K562 (cell line): ENCODE measurements around the gene ACOT9. TPM values are rescaled to one million over a fixed set of nuclear protein-coding genes. Genes with fewer than 3 reads are reported as not detected.

Experiments used
- ATF7 ChIP-seq: fragments of 450-650 bp; IDR thresholded peaks from 2 replicates; pipeline ENCODE4 v1.7.1; 2014; ENCODE audit warnings: mild to moderate bottlenecking, moderate library complexity
- EGR1 ChIP-seq: fragments of 450-650 bp; conservative IDR thresholded peaks from 2 replicates; pipeline ENCODE4 v1.6.1; 2017; ENCODE audit warnings: mild to moderate bottlenecking
- ESRRA ChIP-seq: fragments of 450-650 bp; IDR thresholded peaks from 2 replicates; pipeline ENCODE4 v1.6.1; 2014; ENCODE audit warnings: low read depth, mild to moderate bottlenecking, moderate library complexity, borderline replicate concordance
- ETV5 ChIP-seq: sonication (generic); formaldehyde crosslinking; IDR thresholded peaks from 2 replicates; pipeline ENCODE4 v1.4.0; 2020; ENCODE audit warnings: low read depth, mild to moderate bottlenecking, missing genetic modification reagents
- MBD2 ChIP-seq: sonication (generic); IDR thresholded peaks from 2 replicates; pipeline ENCODE4 v1.6.1; 2016; ENCODE audit warnings: low read depth, borderline replicate concordance
- PRPF4 ChIP-seq: fragments of 200-400 bp; formaldehyde crosslinking; IDR thresholded peaks from one replicate; pipeline ENCODE4 v1.6.1; 2017; ENCODE audit warnings: low read length, low read depth, mild to moderate bottlenecking; ENCODE audit not compliant: insufficient read depth, poor library complexity, severe bottlenecking
- SUPT5H ChIP-seq: fragments of 450-650 bp; IDR thresholded peaks from 2 replicates; pipeline ENCODE4 v1.6.1; 2016
- TOE1 ChIP-seq, 2 experiments: fragments of 450-650 bp in 1 of 2; sonication (generic) in 1 of 2; formaldehyde crosslinking in 1 of 2; IDR thresholded peaks; 2 replicates each; pipeline versions ENCODE4 v1.7.1 to v1.8.0; 2016 to 2022; ENCODE audit warnings: borderline replicate concordance in 2 of 2, mild to moderate bottlenecking in 2 of 2, antibody characterized with exemption in 1 of 2, inconsistent platforms in 1 of 2, low read depth in 1 of 2, missing genetic modification reagents in 1 of 2, moderate library complexity in 1 of 2
- polyA plus RNA-seq, 8 experiments: library from polyadenylated mRNA; depleted of rRNA in 4 of 8; stranded (reverse) in 5 of 8; unstranded in 3 of 8; fragments of >200 nt; fragmentation: Nextera tagmentation in 2 of 8; fragmentation: Illumina TruSeq in 1 of 8; extraction: Ambion mirVana in 2 of 8; extraction: Trizol in 1 of 8; gene quantifications; 2 replicates each; pipeline versions ENCODE4 v1.2.1 to v1.2.3, GENCODE V29; 2011 to 2014; ENCODE audit warnings: inconsistent platforms in 1 of 8, missing spikeins in 1 of 8
- total RNA-seq, 7 experiments: library from RNA; depleted of rRNA in 6 of 7; stranded (reverse); fragments of >200 nt in 6 of 7; fragmentation: Illumina TruSeq in 2 of 7; extraction: Trizol in 2 of 7; gene quantifications; 2 replicates each; pipeline versions ENCODE4 v1.2.1 to v1.2.3, GENCODE V29; 2011 to 2021; ENCODE audit warnings: low replicate concordance in 1 of 7
- TF ChIP-seq, protein P1 (sequence below), 2 experiments: fragments of 450-650 bp in 1 of 2; IDR thresholded peaks; 2 replicates each; pipeline ENCODE4 v1.6.1; 2011 to 2017; ENCODE audit warnings: low read depth in 2 of 2, antibody characterized with exemption in 1 of 2, borderline replicate concordance in 1 of 2, low read length in 1 of 2, mild to moderate bottlenecking in 1 of 2, mixed read lengths in 1 of 2; ENCODE audit not compliant: control insufficient read depth in 1 of 2
- TF ChIP-seq, protein P2 (sequence below), 2 experiments: fragments of 450-650 bp in 1 of 2; sonication (generic) in 1 of 2; formaldehyde crosslinking in 1 of 2; IDR thresholded peaks; 2 replicates each; pipeline versions ENCODE4 v1.7.1 to v1.9.0; 2016 to 2022; ENCODE audit warnings: inconsistent platforms in 1 of 2, mild to moderate bottlenecking in 1 of 2, missing genetic modification reagents in 1 of 2
- TF ChIP-seq, protein P3 (sequence below): conservative IDR thresholded peaks from 2 replicates; pipeline ENCODE4 v1.6.1; 2011; ENCODE audit warnings: low read depth, mild to moderate bottlenecking, low read length; ENCODE audit not compliant: control insufficient read depth

The ACOT9 gene
- total and polyA plus RNA-seq, 9 of the 15 experiments (the other 6 are each of a cell fraction or from before 2014, with no cell fraction given), result 31.2 to 80.9 (median 45.3) TPM

DNA sequence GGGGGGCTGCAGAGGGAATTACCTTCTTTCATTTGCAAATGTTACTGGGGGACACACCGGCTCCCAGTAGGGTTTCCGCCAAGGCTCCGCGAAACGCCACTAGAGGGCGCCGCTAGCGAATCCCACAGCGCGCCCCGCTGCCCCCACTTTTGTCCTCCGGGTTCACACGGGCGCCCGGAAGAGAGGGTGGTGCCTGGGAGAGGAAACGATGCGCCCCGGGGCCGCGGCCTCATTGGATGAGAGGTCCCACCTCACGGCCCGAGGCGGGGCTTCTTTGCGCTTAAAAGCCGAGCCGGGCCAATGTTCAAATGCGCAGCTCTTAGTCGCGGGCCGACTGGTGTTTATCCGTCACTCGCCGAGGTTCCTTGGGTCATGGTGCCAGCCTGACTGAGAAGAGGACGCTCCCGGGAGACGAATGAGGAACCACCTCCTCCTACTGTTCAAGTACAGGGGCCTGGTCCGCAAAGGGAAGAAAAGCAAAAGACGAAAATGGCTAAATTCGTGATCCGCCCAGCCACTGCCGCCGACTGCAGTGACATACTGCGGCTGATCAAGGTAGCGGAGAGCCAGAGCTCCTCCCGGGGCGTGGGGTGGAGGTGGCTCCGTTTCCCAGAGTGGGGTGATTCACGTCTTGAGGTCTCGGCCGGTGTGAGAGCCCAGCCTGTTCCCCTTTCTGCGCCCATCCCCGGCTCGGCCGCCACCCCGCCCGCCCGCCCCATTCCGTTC is 40.0 kb upstream of the ACOT9 start, which contains the start of gene SAT1 (continued):
- TF ChIP-seq ESRRA (peak; percentile 64; the same call in 1 of the 2 replicates), EGR1 (peak; percentile 5; the same call in 1 of the 2 replicates), ETV5 (0 out of 2 replicates have a peak, but pooled peaks have one; percentile 30), PRPF4 (peak; percentile 58), MBD2 (peak; percentile 85), ATF7 (peak; percentile 80), TOE1 (IDR thresholded peaks at IDR 0.05; ENCODE audit: borderline replicate concordance) (peak; percentile 14; the same call in 1 of the 2 replicates), TOE1 (CRISPR knock-in tag; IDR thresholded peaks at IDR 0.05; ENCODE audit: borderline replicate concordance, low read depth) (no peak), SUPT5H (peak; percentile 99)
- TF ChIP-seq, protein P1, sequence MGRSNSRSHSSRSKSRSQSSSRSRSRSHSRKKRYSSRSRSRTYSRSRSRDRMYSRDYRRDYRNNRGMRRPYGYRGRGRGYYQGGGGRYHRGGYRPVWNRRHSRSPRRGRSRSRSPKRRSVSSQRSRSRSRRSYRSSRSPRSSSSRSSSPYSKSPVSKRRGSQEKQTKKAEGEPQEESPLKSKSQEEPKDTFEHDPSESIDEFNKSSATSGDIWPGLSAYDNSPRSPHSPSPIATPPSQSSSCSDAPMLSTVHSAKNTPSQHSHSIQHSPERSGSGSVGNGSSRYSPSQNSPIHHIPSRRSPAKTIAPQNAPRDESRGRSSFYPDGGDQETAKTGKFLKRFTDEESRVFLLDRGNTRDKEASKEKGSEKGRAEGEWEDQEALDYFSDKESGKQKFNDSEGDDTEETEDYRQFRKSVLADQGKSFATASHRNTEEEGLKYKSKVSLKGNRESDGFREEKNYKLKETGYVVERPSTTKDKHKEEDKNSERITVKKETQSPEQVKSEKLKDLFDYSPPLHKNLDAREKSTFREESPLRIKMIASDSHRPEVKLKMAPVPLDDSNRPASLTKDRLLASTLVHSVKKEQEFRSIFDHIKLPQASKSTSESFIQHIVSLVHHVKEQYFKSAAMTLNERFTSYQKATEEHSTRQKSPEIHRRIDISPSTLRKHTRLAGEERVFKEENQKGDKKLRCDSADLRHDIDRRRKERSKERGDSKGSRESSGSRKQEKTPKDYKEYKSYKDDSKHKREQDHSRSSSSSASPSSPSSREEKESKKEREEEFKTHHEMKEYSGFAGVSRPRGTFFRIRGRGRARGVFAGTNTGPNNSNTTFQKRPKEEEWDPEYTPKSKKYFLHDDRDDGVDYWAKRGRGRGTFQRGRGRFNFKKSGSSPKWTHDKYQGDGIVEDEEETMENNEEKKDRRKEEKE (IDR thresholded peaks at IDR 0.05; ENCODE audit: borderline replicate concordance in 1 of 2, control insufficient read depth in 1 of 2, low read depth in 2 of 2, low read length in 1 of 2), result 0 out of 4 replicates have a peak, but pooled peaks of 1 of the 2 experiments have one; percentile 0
- TF ChIP-seq, protein P2, sequence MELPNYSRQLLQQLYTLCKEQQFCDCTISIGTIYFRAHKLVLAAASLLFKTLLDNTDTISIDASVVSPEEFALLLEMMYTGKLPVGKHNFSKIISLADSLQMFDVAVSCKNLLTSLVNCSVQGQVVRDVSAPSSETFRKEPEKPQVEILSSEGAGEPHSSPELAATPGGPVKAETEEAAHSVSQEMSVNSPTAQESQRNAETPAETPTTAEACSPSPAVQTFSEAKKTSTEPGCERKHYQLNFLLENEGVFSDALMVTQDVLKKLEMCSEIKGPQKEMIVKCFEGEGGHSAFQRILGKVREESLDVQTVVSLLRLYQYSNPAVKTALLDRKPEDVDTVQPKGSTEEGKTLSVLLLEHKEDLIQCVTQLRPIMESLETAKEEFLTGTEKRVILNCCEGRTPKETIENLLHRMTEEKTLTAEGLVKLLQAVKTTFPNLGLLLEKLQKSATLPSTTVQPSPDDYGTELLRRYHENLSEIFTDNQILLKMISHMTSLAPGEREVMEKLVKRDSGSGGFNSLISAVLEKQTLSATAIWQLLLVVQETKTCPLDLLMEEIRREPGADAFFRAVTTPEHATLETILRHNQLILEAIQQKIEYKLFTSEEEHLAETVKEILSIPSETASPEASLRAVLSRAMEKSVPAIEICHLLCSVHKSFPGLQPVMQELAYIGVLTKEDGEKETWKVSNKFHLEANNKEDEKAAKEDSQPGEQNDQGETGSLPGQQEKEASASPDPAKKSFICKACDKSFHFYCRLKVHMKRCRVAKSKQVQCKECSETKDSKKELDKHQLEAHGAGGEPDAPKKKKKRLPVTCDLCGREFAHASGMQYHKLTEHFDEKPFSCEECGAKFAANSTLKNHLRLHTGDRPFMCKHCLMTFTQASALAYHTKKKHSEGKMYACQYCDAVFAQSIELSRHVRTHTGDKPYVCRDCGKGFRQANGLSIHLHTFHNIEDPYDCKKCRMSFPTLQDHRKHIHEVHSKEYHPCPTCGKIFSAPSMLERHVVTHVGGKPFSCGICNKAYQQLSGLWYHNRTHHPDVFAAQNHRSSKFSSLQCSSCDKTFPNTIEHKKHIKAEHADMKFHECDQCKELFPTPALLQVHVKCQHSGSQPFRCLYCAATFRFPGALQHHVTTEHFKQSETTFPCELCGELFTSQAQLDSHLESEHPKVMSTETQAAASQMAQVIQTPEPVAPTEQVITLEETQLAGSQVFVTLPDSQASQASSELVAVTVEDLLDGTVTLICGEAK (IDR thresholded peaks at IDR 0.05), result peak; percentile 82
- TF ChIP-seq, protein P2 (CRISPR knock-in tag; IDR thresholded peaks at IDR 0.05), result no peak
- TF ChIP-seq, protein P3, sequence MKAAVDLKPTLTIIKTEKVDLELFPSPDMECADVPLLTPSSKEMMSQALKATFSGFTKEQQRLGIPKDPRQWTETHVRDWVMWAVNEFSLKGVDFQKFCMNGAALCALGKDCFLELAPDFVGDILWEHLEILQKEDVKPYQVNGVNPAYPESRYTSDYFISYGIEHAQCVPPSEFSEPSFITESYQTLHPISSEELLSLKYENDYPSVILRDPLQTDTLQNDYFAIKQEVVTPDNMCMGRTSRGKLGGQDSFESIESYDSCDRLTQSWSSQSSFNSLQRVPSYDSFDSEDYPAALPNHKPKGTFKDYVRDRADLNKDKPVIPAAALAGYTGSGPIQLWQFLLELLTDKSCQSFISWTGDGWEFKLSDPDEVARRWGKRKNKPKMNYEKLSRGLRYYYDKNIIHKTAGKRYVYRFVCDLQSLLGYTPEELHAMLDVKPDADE, result 0 out of 2 replicates have a peak, but pooled peaks have one; percentile 46
